ENCODE measurements around the gene KIF3B. TPM values are rescaled to one million over a fixed set of nuclear protein-coding genes. Genes with fewer than 3 reads are reported as not detected.
A peak's percentile ranks its signal among the peaks of the same experiment; 100 is the strongest.

The KIF3B gene
- total and polyA plus RNA-seq, 11 donors, result 3.2 to 25.4 (median 11.4) TPM

GRCh38 chr20:32352121-32352720 lies 74.8 kb downstream of the KIF3B start:
- Histone ChIP-seq H3K27ac (no peak overlapping the region), H3K36me3 (no peaks in the 10 kb centered on the region), H3K4me3 (no peak overlapping the region), H3K4me1 (peaks cover 0 to 27% (median 3%) of the 10 kb centered on the region in 12 donors), H3K9me3 (peaks cover 0 to 6% (median 0%) of the 10 kb centered on the region in 12 donors), H3K27me3 (no peaks in the 10 kb centered on the region)
- 87 to 93% (median 89%) methylated on average over 3 of the region's 3 CpGs for WGBS, 4 donors
- intact Hi-C loops (cut with DNase I), result loop anchor here in 1 of 10 donors (10.0 kb wide), 1 partner anchor 147 kb away; the partner anchor contains the start of genes PLAGL2 and POFUT1
- TF ChIP-seq POLR2A (IDR thresholded peaks at IDR 0.05), result no peak
- TF ChIP-seq, protein P1, sequence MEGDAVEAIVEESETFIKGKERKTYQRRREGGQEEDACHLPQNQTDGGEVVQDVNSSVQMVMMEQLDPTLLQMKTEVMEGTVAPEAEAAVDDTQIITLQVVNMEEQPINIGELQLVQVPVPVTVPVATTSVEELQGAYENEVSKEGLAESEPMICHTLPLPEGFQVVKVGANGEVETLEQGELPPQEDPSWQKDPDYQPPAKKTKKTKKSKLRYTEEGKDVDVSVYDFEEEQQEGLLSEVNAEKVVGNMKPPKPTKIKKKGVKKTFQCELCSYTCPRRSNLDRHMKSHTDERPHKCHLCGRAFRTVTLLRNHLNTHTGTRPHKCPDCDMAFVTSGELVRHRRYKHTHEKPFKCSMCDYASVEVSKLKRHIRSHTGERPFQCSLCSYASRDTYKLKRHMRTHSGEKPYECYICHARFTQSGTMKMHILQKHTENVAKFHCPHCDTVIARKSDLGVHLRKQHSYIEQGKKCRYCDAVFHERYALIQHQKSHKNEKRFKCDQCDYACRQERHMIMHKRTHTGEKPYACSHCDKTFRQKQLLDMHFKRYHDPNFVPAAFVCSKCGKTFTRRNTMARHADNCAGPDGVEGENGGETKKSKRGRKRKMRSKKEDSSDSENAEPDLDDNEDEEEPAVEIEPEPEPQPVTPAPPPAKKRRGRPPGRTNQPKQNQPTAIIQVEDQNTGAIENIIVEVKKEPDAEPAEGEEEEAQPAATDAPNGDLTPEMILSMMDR (IDR thresholded peaks at IDR 0.05), result no peak
- no peak for ATAC-seq
- no peak for DNase-seq

DNA sequence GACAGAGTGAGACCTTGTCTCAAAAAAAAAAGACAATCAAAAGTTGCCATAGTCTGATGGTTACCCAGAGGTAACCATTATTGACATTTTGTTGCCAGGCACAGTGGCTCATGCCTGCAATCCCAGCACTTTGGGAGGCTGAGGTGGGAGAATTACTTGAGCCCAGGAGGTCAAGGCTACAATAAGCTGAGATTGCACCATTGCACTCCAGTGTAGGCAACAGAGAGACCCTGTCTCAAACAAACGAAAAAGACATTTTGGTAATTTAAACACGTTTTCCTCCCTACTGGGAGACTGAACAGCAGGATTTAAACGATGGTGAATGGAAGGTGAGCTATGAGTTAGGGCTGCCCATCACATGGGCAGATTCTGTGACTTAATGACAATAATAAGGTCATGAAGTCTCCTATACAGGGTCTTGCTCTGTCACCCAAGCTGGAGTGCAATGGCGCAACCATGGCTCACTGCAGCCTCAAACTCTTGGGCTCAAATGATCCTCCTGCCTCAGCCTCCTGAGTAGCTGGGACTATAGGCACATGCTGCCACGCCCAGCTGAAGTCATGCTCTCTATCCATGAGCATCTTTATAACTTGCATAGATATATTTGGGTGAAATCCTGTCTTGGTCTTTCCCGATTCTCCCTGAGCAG lies 76.5 kb downstream of the KIF3B start:
- WGBS, 4 donors, result 85 to 91% (median 88%) methylated on average over 6 of the region's 6 CpGs
- ATAC-seq, result no peak
- H3K36me3 ChIP-seq, result no peaks in the 10 kb centered on the region

DNA sequence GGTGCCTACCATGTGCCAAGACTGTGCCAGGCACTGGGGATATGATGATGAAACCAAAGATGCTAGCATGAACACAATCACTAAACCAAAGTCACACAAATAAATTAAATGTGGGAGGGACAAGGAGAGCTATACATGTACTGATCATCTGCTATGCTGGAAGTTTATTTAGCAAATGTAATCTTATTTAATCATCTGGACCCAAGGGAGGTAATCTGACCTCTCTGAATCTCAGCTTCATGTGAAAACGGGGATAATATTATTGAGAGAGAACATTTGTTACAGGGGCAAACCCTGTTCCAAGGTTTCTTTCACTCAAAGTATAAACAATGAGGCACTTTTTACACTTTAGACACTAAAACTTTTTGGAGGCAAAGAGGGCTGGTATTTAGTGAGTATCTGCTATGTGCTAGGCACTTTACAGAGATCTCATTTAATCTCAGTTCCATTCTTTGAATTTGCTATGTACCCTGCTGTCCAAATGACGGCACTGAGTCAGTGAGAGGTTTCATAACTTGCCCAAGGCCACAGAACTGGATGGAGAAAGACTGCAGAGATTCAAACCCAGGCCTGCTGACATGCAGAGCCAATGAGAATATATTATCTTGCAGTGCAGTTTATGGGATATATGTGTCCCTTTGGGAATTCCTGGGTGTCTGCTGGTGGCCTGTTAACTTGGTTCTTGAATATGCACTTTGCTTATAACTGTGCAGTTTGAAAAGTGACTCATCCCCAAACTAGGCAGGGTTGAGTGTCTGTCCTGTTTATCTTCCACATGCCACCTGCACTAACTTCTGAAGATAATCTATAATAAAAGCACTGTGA lies 77.4 kb downstream of the KIF3B start:
- intact Hi-C loops (cut with DNase I), result loop anchor here in 6 of 10 donors (5.0 to 10.0 kb wide), 9 partner anchors 68 to 153 kb away; partner anchors contain the start of genes KIF3B (in 1 of the 6), PLAGL2 (in 1 of the 6) and POFUT1 (in 1 of the 6)
- WGBS, 4 donors, result 71 to 94% (median 78%) methylated on average over 2 of the region's 2 CpGs

More for the DNA sequence above, 76.5 kb downstream of the KIF3B start:
- Histone ChIP-seq H3K27me3 (no peaks in the 10 kb centered on the region), H3K27ac (no peak overlapping the region), H3K9me3 (peaks cover 0 to 6% (median 0%) of the 10 kb centered on the region in 12 donors), H3K4me3 (no peak overlapping the region), H3K4me1 (peaks cover 0 to 31% (median 5%) of the 10 kb centered on the region in 12 donors)
- no peak for DNase-seq
- TF ChIP-seq, protein P1 (IDR thresholded peaks at IDR 0.05), result no peak
- TF ChIP-seq POLR2A (IDR thresholded peaks at IDR 0.05), result no peak
- intact Hi-C loops (cut with DNase I), result loop anchor here in 1 of 10 donors (10.0 kb wide), 1 partner anchor 149 kb away; the partner anchor contains the start of genes PLAGL2 and POFUT1

More for the DNA sequence above, 77.4 kb downstream of the KIF3B start:
- TF ChIP-seq, protein P1 (IDR thresholded peaks at IDR 0.05), result no peak
- TF ChIP-seq POLR2A (IDR thresholded peaks at IDR 0.05), result no peak
- Histone ChIP-seq H3K27ac (peak overlapping the region in 2 of 12 donors; percentile 20 to 95), H3K27me3 (no peaks in the 10 kb centered on the region), H3K36me3 (no peaks in the 10 kb centered on the region), H3K4me3 (no peak overlapping the region), H3K9me3 (peaks cover 0 to 6% (median 0%) of the 10 kb centered on the region in 12 donors), H3K4me1 (peaks cover 0 to 32% (median 8%) of the 10 kb centered on the region in 12 donors)
- no peak for DNase-seq
- no peak for ATAC-seq

Measured in heart left ventricle (tissue), 16 donors.